H9 (cell line): ENCODE results near the gene PEX14. TPM values are rescaled to one million over a fixed set of nuclear protein-coding genes. Genes with fewer than 3 reads are reported as not detected.

Experiments used
- DNase-seq: peaks from one replicate; pipeline ENCODE4 v3.0.0-alpha.2; 2017
- H2AFZ ChIP-seq: one replicate; pipeline ENCODE4 v1.6.1; 2013; ENCODE audit warnings: mild to moderate bottlenecking, low read length, control low read depth, moderate library complexity
- H2AK5ac ChIP-seq: 2 replicates; pipeline ENCODE4 v1.6.1; 2013; ENCODE audit warnings: low read length, control low read depth, mixed read lengths; ENCODE audit not compliant: insufficient read length
- H2BK120ac ChIP-seq: one replicate; pipeline ENCODE4 v1.6.1; 2013; ENCODE audit warnings: low read depth, mild to moderate bottlenecking, low read length, control low read depth, inconsistent platforms; ENCODE audit not compliant: poor library complexity, severe bottlenecking
- H2BK12ac ChIP-seq: 2 replicates; pipeline ENCODE4 v1.6.1; 2013; ENCODE audit warnings: low read length, control low read depth, mixed read lengths, low read depth; ENCODE audit not compliant: insufficient read length
- H2BK15ac ChIP-seq: 2 replicates; pipeline ENCODE4 v1.6.1; 2013; ENCODE audit warnings: low read depth, low read length, control low read depth
- H2BK20ac ChIP-seq: one replicate; pipeline ENCODE4 v1.6.1; 2013; ENCODE audit warnings: low read depth, mild to moderate bottlenecking, low read length, control low read depth, inconsistent platforms; ENCODE audit not compliant: poor library complexity, severe bottlenecking
- H2BK5ac ChIP-seq: 2 replicates; pipeline ENCODE4 v1.6.1; 2013; ENCODE audit warnings: low read length, control low read depth, mixed read lengths; ENCODE audit not compliant: insufficient read length
- H3K14ac ChIP-seq: 2 replicates; pipeline ENCODE4 v1.6.1; 2013; ENCODE audit warnings: low read length, control low read depth; ENCODE audit not compliant: insufficient read depth
- H3K18ac ChIP-seq: 2 replicates; pipeline ENCODE4 v1.6.1; 2013; ENCODE audit warnings: low read depth, mild to moderate bottlenecking, mixed read lengths, low read length, control low read depth; ENCODE audit not compliant: insufficient read length
- H3K23ac ChIP-seq: 2 replicates; pipeline ENCODE4 v1.6.1; 2013; ENCODE audit warnings: low read length, control low read depth, mixed read lengths, low read depth; ENCODE audit not compliant: insufficient read length
- H3K23me2 ChIP-seq: 2 replicates; pipeline ENCODE4 v1.6.1; 2013; ENCODE audit warnings: low read depth, mild to moderate bottlenecking, mixed read lengths, low read length, control low read depth; ENCODE audit not compliant: insufficient read length, poor library complexity, severe bottlenecking
- H3K27ac ChIP-seq: 2 replicates; pipeline ENCODE4 v1.5.1; 2013; ENCODE audit warnings: low read length, control low read depth, mixed read lengths, low read depth; ENCODE audit not compliant: insufficient read length
- H3K27me3 ChIP-seq: 2 replicates; pipeline ENCODE4 v1.6.1; 2013; ENCODE audit warnings: low read length, control low read depth, inconsistent platforms; ENCODE audit not compliant: insufficient read depth
- H3K4ac ChIP-seq: 2 replicates; pipeline ENCODE4 v1.6.1; 2013; ENCODE audit warnings: low read depth, mild to moderate bottlenecking, control low read depth, inconsistent platforms, low read length, moderate library complexity
- H3K4me1 ChIP-seq: 2 replicates; pipeline ENCODE4 v1.6.1; 2013; ENCODE audit warnings: low read length, control low read depth, inconsistent platforms; ENCODE audit not compliant: insufficient read depth
- H3K4me2 ChIP-seq: 2 replicates; pipeline ENCODE4 v1.6.1; 2013; ENCODE audit warnings: low read length, control low read depth, mixed read lengths; ENCODE audit not compliant: insufficient read length, insufficient read depth
- H3K56ac ChIP-seq: 2 replicates; pipeline ENCODE4 v1.6.1; 2013; ENCODE audit warnings: low read depth, mild to moderate bottlenecking, mixed read lengths, low read length, control low read depth; ENCODE audit not compliant: insufficient read length
- H3K79me1 ChIP-seq: 2 replicates; pipeline ENCODE4 v1.6.1; 2013; ENCODE audit warnings: low read depth, mild to moderate bottlenecking, moderate library complexity, low read length, control low read depth, inconsistent platforms; ENCODE audit not compliant: insufficient read depth, poor library complexity, severe bottlenecking
- H3K79me2 ChIP-seq: 2 replicates; pipeline ENCODE4 v1.6.1; 2013; ENCODE audit warnings: low read length, control low read depth, inconsistent platforms; ENCODE audit not compliant: insufficient read depth
- H3K9ac ChIP-seq: 2 replicates; pipeline ENCODE4 v1.6.1; 2013; ENCODE audit warnings: low read length, control low read depth, mixed read lengths; ENCODE audit not compliant: insufficient read length; ENCODE audit errors: extremely low read depth
- H3K9me3 ChIP-seq: one replicate; pipeline ENCODE4 v1.6.1; 2013; ENCODE audit warnings: low read depth, low read length, inconsistent platforms; ENCODE audit not compliant: control insufficient read depth
- H3T11ph ChIP-seq: one replicate; pipeline ENCODE4 v1.6.1; 2013; ENCODE audit warnings: mild to moderate bottlenecking, low read length, control low read depth, inconsistent platforms
- H4K20me1 ChIP-seq: one replicate; pipeline ENCODE4 v1.6.1; 2013; ENCODE audit not compliant: control insufficient read depth, insufficient read length, insufficient read depth
- H4K5ac ChIP-seq: 2 replicates; pipeline ENCODE4 v1.6.1; 2013; ENCODE audit warnings: low read depth, mild to moderate bottlenecking, mixed read lengths, low read length, control low read depth; ENCODE audit not compliant: insufficient read length
- H4K8ac ChIP-seq: replicated peaks from 2 replicates; pipeline ENCODE4 v1.6.1; 2013; ENCODE audit warnings: low read length, control low read depth, mixed read lengths, low read depth; ENCODE audit not compliant: insufficient read length
- H4K91ac ChIP-seq: 2 replicates; pipeline ENCODE4 v1.6.1; 2013; ENCODE audit warnings: low read depth, mild to moderate bottlenecking, moderate library complexity, mixed read lengths, low read length, control low read depth; ENCODE audit not compliant: insufficient read length
- H3K27ac Mint-ChIP-seq, 3 experiments: 2 replicates in 2 of 3; 3 replicates in 1 of 3; pipeline ENCODE4 v1.8.0; 2020 to 2021; ENCODE audit warnings: mixed read lengths in 3 of 3, mild to moderate bottlenecking in 1 of 3, moderate library complexity in 1 of 3
- H3K27me3 Mint-ChIP-seq: 2 replicates; pipeline ENCODE4 v1.8.0; 2021; ENCODE audit warnings: low read depth, mild to moderate bottlenecking, moderate library complexity, mixed read lengths
- H3K36me3 Mint-ChIP-seq, 3 experiments: 2 replicates in 2 of 3; 3 replicates in 1 of 3; pipeline ENCODE4 v1.8.0; 2020 to 2021; ENCODE audit warnings: low read depth in 3 of 3, mixed read lengths in 3 of 3; ENCODE audit not compliant: insufficient read depth in 1 of 3
- H3K4me1 Mint-ChIP-seq, 2 experiments: 2 replicates each; pipeline ENCODE4 v1.8.0; 2020; ENCODE audit warnings: mixed read lengths in 2 of 2
- H3K4me3 Mint-ChIP-seq, 2 experiments: 2 replicates in 1 of 2; 3 replicates in 1 of 2; pipeline ENCODE4 v1.8.0; 2020 to 2021; ENCODE audit warnings: mild to moderate bottlenecking in 2 of 2, mixed read lengths in 2 of 2, moderate library complexity in 1 of 2
- H3K9me3 Mint-ChIP-seq, 2 experiments: 2 replicates in 1 of 2; 3 replicates in 1 of 2; pipeline ENCODE4 v1.8.0; 2020; ENCODE audit warnings: mild to moderate bottlenecking in 2 of 2, mixed read lengths in 2 of 2, moderate library complexity in 1 of 2
- WGBS: extraction: QIAGEN DNeasy Blood & Tissue Kit; methylation state at CpG from one replicate; pipeline ENCODE4 v1.1.7; 2013; ENCODE audit warnings: missing lambda C conversion rate, low lambda C conversion rate, mixed read lengths; ENCODE audit not compliant: insufficient read length; ENCODE audit errors: extremely low coverage; 5-methylcytosine and 5-hydroxymethylcytosine counted together
- total RNA-seq: library from RNA; stranded (reverse); gene quantifications from 2 replicates; pipeline ENCODE4 v1.2.1, GENCODE V29; 2021
- TF ChIP-seq, protein P1 (sequence below): fragments of 200-600 bp; sonication (generic); conservative IDR thresholded peaks from 3 replicates; pipeline ENCODE4 v1.8.0; 2021; ENCODE audit warnings: antibody characterized with exemption, mild to moderate bottlenecking

PEX14 gene
- total RNA-seq, 1 experiment from 2014 or later, result 23.9 TPM

DNA sequence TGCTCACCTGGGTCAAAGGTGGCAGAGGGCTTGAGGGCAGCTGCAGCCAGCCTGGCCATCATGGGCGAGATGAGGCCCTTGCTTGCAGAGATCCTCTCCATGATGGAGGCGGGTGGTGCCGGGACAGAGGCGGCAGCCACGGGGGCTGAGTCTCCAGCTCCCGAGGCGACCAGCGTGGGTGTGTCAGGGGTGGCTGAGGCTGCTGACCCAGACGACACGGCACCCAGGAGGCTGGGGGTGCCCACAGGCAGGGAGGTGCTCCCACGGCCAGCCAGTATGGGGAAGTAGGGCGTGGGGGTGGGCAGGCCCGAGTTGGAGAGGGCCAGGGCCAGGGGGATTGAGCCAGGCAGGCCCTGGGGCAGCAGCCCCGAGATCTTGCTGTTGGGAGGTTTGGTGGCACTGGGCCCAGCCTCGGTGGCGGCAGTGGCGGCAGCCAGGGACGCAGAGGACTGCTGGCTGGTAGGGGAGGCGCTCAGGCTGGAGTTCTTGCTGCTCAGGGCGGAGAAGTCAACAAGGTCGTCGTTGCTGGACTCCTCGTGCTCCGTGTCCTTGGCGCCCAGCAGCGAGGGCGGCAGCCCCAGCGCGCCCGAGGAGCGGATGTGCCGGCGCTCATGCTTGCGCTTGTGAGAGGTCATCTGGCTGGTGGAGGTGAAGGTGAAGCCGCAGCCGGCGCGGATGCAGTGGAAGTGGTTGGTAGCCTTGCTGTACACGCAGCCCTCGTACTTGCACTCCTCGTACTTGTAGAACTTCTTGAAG lies 178.8 kb downstream of the PEX14 start:
- H3K4me1 ChIP-seq, result no peaks in the 10 kb centered on the region
- no peak overlapping the region for H2BK120ac ChIP-seq
- H3K36me3 Mint-ChIP-seq, result peaks cover 0 to 4% (median 0%) of the 10 kb centered on the region in 3 experiments; a peak in 1 of 7 replicates
- H2BK5ac ChIP-seq, result no peak overlapping the region
- H3K18ac ChIP-seq, result no peak overlapping the region
- no peak overlapping the region for H3K4me2 ChIP-seq
- H3K4me3 Mint-ChIP-seq, result no peak overlapping the region
- no peaks in the 10 kb centered on the region for H3K9me3 ChIP-seq
- no CpG with 5 or more reads among the region's 41 CpGs for WGBS
- no peak for DNase-seq
- no peaks in the 10 kb centered on the region for H3K79me2 ChIP-seq
- peaks cover 5 to 24% of the 10 kb centered on the region in 2 experiments for H3K4me1 Mint-ChIP-seq
- H4K91ac ChIP-seq, result no peak overlapping the region
- H4K8ac ChIP-seq, result no peak overlapping the region
- H3K27ac Mint-ChIP-seq, result no peak overlapping the region; a peak in 1 of 7 replicates
- no peaks in the 10 kb centered on the region for H3K9me3 Mint-ChIP-seq
- no peaks in the 10 kb centered on the region for H4K20me1 ChIP-seq
- H3K23ac ChIP-seq, result no peak overlapping the region
- no peaks in the 10 kb centered on the region for H3K23me2 ChIP-seq
- no peak overlapping the region for H2BK20ac ChIP-seq
- no peak overlapping the region for H2BK15ac ChIP-seq
- no peak overlapping the region for H3K56ac ChIP-seq
- no peak overlapping the region for H3K4ac ChIP-seq
- no peak overlapping the region for H3K27ac ChIP-seq
- no peak overlapping the region for H3K14ac ChIP-seq
- TF ChIP-seq, protein P1, sequence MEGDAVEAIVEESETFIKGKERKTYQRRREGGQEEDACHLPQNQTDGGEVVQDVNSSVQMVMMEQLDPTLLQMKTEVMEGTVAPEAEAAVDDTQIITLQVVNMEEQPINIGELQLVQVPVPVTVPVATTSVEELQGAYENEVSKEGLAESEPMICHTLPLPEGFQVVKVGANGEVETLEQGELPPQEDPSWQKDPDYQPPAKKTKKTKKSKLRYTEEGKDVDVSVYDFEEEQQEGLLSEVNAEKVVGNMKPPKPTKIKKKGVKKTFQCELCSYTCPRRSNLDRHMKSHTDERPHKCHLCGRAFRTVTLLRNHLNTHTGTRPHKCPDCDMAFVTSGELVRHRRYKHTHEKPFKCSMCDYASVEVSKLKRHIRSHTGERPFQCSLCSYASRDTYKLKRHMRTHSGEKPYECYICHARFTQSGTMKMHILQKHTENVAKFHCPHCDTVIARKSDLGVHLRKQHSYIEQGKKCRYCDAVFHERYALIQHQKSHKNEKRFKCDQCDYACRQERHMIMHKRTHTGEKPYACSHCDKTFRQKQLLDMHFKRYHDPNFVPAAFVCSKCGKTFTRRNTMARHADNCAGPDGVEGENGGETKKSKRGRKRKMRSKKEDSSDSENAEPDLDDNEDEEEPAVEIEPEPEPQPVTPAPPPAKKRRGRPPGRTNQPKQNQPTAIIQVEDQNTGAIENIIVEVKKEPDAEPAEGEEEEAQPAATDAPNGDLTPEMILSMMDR, result no peak
- H2AFZ ChIP-seq, result no peak overlapping the region
- H3T11ph ChIP-seq, result no peak overlapping the region
- no peaks in the 10 kb centered on the region for H3K79me1 ChIP-seq
- no peak overlapping the region for H4K5ac ChIP-seq
- no peak overlapping the region for H2BK12ac ChIP-seq
- H2AK5ac ChIP-seq, result no peak overlapping the region
- no peaks in the 10 kb centered on the region; the same call in 1 of the 2 replicates for H3K27me3 ChIP-seq
- H3K27me3 Mint-ChIP-seq, result no peaks in the 10 kb centered on the region
- H3K9ac ChIP-seq, result no peak overlapping the region
